Activated CD8-positive, alpha-beta T cell treated with anti-CD3 and anti-CD28 coated beads, Interleukin-2, amount 10 ng/mL, durations not matched to agents 7 days and 5 days (primary cell): ENCODE data around the gene MSI2. TPM values are rescaled to one million over a fixed set of nuclear protein-coding genes. Genes with fewer than 3 reads are reported as not detected.
A peak's percentile ranks its signal among the peaks of the same experiment; 100 is the strongest.

Source experiments
- ATAC-seq: fragments of 150-1000 bp; cut with Tn5 transposase; one replicate; pipeline ENCODE4 v1.10.0; 2021; ENCODE audit warnings: moderate library complexity
- CTCF ChIA-PET: fragments of 350-600 bp; sonication (Branson Sonifier 250); formaldehyde crosslinking; loops from one replicate; lab custom pipeline; 2021; ENCODE audit warnings: antibody characterized with exemption; lab: Charles Lee
- POLR2A ChIA-PET: fragments of 350-600 bp; sonication (Branson Sonifier 250); formaldehyde crosslinking; loops from one replicate; lab custom pipeline; 2021; ENCODE audit warnings: antibody characterized with exemption; lab: Charles Lee
- DNase-seq: peaks from one replicate; pipeline ENCODE4 v3.0.0-alpha.2; 2020
- H3K27ac Mint-ChIP-seq: one replicate; pipeline ENCODE4 v1.8.0; 2021; ENCODE audit warnings: mild to moderate bottlenecking, mixed read lengths
- H3K27me3 Mint-ChIP-seq: one replicate; pipeline ENCODE4 v1.8.0; 2021; ENCODE audit warnings: low read depth, mixed read lengths
- H3K36me3 Mint-ChIP-seq: one replicate; pipeline ENCODE4 v1.8.0; 2021; ENCODE audit warnings: low read depth, mixed read lengths
- H3K4me1 Mint-ChIP-seq: one replicate; pipeline ENCODE4 v1.8.0; 2021; ENCODE audit warnings: low read depth, mixed read lengths
- H3K4me3 Mint-ChIP-seq: one replicate; pipeline ENCODE4 v1.8.0; 2021; ENCODE audit warnings: mild to moderate bottlenecking, mixed read lengths
- H3K9me3 Mint-ChIP-seq: one replicate; pipeline ENCODE4 v1.8.0; 2022; ENCODE audit warnings: mixed read lengths; ENCODE audit not compliant: insufficient read depth
- total RNA-seq, 2 experiments: library from RNA; stranded (reverse); gene quantifications; one replicate each; pipeline ENCODE4 v1.2.3, GENCODE V29; 2021

Gene MSI2
- total RNA-seq, 2 experiments from 2014 or later, result 123 to 125 TPM

DNA sequence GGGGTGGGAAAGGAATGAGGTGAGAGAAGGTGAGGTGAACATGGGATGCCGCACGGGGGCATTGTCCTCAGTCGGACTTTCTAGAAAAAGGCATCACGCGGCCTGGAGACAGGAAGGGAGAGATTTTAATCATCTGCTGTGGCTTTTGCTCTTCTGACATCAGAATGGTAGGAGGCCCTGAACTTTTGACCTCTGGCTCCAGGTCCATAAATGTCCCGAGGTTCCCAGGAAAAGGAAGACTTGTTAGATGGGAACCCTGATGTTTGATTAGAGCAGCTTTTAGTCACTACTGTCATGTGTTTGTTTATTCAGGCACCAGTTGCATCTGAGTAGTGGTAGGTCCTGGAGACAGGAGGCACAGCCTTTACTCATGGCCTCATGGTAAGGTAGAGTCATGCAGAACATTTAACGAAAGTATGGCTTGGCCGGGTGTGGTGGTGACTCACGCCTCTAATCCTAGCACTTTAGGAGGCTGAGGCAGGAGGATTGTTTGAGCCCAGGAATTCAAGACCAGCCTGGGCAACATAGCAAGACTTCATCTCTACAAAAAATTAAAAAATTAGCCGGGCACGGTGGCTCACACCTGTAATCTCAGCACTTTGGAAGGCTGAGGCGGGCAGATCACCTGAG, 203.1 kb downstream of the MSI2 start:
- no peaks in the 10 kb centered on the region for H3K27me3 Mint-ChIP-seq
- no peak for DNase-seq
- ChIA-PET CTCF (interaction anchor here (1.0 to 1.5 kb wide), 2 partner anchors 19 to 216 kb away, joined by 4 to 5 read pairs; no protein-coding TSS in a partner anchor), POLR2A (no interaction called here)
- peaks cover 81% of the 10 kb centered on the region for H3K4me1 Mint-ChIP-seq
- H3K9me3 Mint-ChIP-seq, result no peaks in the 10 kb centered on the region
- ATAC-seq, result no peak
- H3K36me3 Mint-ChIP-seq, result peaks cover 32% of the 10 kb centered on the region
- no peak overlapping the region for H3K4me3 Mint-ChIP-seq
- H3K27ac Mint-ChIP-seq, result peak overlapping the region; percentile 75

DNA sequence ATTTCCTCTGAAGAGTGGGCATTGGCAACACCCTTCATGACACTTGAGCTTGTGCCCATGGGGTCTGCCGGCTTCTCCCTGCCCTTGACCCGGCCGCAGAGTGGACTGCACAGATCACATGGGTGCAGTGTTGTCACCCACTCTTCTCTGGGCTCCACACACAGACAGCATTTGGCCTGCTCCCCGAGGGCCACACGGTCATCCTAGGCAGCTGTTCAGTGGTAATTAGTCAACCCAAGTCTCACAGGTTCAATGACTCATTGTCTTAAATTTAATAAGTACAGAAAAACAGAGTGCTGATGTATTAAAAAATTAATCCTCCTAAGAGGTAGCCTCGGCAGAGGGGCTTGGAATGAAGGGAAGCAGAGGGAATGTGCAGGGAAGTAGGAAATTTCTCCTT, 204.8 kb downstream of the MSI2 start:
- DNase-seq, result no peak
- POLR2A ChIA-PET, result interaction anchor here (1.3 kb wide), 1 partner anchor 20 kb away, joined by 6 read pairs; no protein-coding TSS in a partner anchor
- Mint-ChIP-seq H3K27me3 (no peaks in the 10 kb centered on the region), H3K36me3 (peaks cover 24% of the 10 kb centered on the region), H3K4me1 (peaks cover 64% of the 10 kb centered on the region), H3K4me3 (no peak overlapping the region), H3K27ac (no peak overlapping the region), H3K9me3 (no peaks in the 10 kb centered on the region)
- CTCF ChIA-PET, result interaction anchor here (0.8 to 1.5 kb wide), 5 partner anchors 12 to 218 kb away, joined by 3 to 5 read pairs (median 3); no protein-coding TSS in a partner anchor
- ATAC-seq, result no peak

DNA sequence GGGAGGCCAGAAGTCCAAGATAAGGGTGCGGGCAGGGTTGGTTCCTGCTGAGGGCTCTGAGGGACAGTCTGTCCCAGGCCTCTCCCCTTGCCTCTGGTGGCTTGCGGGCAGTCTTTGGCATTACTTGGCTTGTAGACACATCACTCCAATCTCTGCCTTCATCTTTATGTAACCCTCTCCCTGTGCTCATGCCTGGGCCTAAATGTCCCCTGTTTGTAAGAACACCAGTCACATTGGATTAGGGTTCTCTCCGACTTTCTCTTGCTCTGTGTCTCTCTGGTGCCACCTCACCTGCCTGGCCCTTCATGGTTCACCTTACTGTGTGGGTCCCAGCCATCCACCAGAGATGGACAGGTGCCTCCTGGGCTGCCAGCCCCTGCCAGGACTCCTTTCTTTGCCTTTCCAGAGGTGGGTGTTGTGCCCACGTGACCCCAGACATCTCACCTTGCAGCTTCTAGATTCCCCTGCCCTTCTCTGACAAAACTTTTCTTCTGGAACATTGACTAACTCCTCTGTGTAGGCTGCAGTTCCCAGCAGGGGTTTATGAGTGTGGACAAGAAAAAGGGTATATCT, 205.8 kb downstream of the MSI2 start:
- Mint-ChIP-seq H3K36me3 (peaks cover 17% of the 10 kb centered on the region), H3K27me3 (no peaks in the 10 kb centered on the region), H3K27ac (peak overlapping the region; percentile 64), H3K4me1 (peaks cover 55% of the 10 kb centered on the region), H3K4me3 (no peak overlapping the region), H3K9me3 (no peaks in the 10 kb centered on the region)
- ChIA-PET POLR2A (interaction anchor here (0.5 to 1.6 kb wide), 3 partner anchors 22 to 219 kb away, joined by 3 read pairs; no protein-coding TSS in a partner anchor), CTCF (interaction anchor here (1.0 to 1.3 kb wide), 2 partner anchors 10 to 219 kb away, joined by 3 read pairs; no protein-coding TSS in a partner anchor)
- ATAC-seq (no peak), DNase-seq (no peak)

DNA sequence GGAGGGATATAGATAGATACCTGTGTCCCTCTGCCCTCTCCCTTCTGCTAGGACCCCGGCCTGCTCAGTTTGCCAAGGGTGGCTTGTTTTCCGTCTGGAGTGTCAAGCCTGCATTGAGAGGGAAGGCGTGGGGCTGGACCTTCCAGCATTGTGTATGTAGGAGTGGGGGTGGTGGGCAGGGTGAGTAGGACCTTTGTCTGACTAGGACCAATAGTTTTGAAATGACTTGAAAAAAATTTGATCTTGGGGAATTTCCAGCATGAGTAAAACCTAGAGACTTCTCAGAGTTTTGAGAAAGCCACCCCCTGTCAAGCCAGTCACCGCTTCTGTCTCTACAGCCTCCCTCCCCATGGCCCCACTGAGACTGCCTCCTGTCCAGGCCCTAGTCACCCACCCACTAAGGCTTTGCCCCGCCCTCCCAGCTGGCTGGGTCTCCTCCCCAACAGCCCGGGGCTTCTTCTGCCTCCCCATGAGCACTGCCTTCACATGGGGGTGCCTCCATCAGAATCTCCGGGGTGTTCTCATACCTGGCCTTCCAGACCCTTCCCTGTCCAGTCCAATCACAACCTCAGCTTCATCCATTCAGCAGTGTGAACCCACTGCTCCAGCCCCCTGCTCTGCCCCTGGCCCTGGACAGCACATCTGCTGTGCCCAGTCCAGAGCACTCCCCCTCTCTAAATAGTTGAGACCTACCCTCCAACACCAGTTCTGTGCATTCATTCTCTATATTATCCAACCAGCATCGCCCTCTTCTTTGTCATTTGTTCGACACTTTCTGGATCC, 207.0 kb downstream of the MSI2 start:
- ChIA-PET POLR2A (interaction anchor here (0.5 to 1.6 kb wide), 4 partner anchors 9 to 220 kb away, joined by 3 read pairs; no protein-coding TSS in a partner anchor), CTCF (interaction anchor here (1.0 to 1.3 kb wide), 2 partner anchors 9 to 220 kb away, joined by 3 read pairs; no protein-coding TSS in a partner anchor)
- peaks cover 17% of the 10 kb centered on the region for H3K36me3 Mint-ChIP-seq
- H3K9me3 Mint-ChIP-seq, result no peaks in the 10 kb centered on the region
- no peak overlapping the region for H3K4me3 Mint-ChIP-seq
- H3K27ac Mint-ChIP-seq, result peak overlapping the region; percentile 55
- peaks cover 55% of the 10 kb centered on the region for H3K4me1 Mint-ChIP-seq
- no peaks in the 10 kb centered on the region for H3K27me3 Mint-ChIP-seq
- ATAC-seq, result peak; percentile 71
- DNase-seq, result peak; percentile 52

DNA sequence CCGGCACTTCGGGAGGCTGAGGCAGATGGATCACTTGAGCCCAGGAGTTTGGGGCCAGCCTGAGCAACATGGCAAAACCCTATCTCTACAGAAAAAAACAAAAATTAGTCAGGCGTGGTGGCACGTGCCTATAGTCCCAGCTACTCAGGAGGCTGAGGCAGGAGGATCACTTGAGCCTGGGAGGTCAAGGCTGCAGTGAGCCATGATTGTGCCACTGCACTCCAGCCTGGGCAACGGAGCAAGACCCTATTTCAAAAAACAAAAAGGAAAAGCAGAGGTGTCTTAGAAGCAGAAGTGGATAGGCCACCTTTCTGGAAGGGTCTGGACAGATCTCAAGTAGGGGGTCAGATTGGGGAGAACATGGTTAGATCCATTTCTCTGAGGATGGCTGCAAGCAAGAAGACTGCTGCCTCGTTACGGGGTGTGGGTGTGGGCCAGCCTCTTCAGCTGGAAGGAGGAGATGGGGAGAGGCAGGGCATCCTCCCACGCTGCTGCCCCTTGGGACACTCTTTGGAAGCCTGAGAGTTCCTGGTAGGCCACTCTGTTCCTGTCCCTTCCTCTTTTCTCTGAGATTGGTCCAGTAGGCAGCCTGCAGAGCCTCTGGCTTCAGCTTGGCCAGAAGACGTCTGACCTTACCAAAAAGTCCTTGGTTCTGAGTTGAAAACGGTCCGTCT, 208.0 kb downstream of the MSI2 start:
- peaks cover 16% of the 10 kb centered on the region for H3K36me3 Mint-ChIP-seq
- peaks cover 46% of the 10 kb centered on the region for H3K4me1 Mint-ChIP-seq
- no peaks in the 10 kb centered on the region for H3K27me3 Mint-ChIP-seq
- ATAC-seq (no peak), DNase-seq (no peak)
- ChIA-PET POLR2A (no interaction called here), CTCF (no interaction called here)
- no peak overlapping the region for H3K27ac Mint-ChIP-seq
- H3K9me3 Mint-ChIP-seq, result no peaks in the 10 kb centered on the region
- no peak overlapping the region for H3K4me3 Mint-ChIP-seq

DNA sequence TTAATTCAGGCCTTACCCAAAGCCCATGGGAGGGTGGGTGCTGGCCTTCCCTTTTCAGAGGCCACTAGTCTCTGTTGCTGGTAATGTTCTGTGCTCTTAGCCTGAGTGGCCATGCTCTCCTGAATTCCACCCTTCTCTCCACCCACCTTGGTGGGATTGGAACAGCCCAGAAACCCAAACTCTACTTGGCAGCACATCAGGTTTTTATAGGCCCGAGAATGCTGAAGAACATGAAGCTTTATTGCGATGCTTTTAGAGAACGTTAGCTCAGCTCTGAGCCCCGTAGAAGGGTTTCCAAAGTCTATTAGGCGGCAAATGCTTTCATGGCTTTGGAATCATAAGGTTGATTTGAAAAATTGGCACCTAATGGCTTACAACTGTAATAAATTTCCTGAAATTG, 209.3 kb downstream of the MSI2 start:
- POLR2A ChIA-PET, result interaction anchor here (0.6 kb wide), 1 partner anchor 138 kb away, joined by 5 read pairs; no protein-coding TSS in a partner anchor
- Mint-ChIP-seq H3K4me1 (peaks cover 41% of the 10 kb centered on the region), H3K27me3 (no peaks in the 10 kb centered on the region), H3K9me3 (no peaks in the 10 kb centered on the region), H3K4me3 (no peak overlapping the region), H3K27ac (no peak overlapping the region), H3K36me3 (peaks cover 18% of the 10 kb centered on the region)
- DNase-seq (no peak), ATAC-seq (no peak)
- CTCF ChIA-PET, result interaction anchor here (1.6 kb wide), 1 partner anchor 14 kb away, joined by 4 read pairs; no protein-coding TSS in a partner anchor

DNA sequence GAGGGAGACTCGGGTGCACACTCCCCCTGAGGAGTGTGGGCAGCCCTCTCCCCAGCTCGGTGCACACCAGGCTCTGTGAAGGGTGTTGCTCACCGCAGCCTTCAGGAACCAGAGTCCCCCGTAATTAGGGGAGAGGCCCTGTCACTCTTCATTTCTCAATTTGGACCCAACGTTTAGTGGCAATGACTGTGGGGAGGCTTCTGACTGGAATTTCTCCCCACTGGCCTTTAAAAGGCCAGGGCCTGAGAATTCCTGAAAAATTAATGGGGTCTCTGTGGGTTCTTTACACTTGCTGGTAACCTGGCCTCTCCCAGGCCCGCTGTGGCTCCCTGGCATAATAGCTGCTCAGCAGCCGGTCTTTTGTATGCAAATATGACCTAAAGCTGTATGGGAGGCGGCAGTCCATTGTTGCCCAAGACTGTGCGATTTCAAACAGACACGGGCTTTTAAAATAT, 209.7 kb downstream of the MSI2 start:
- Mint-ChIP-seq H3K36me3 (peaks cover 15% of the 10 kb centered on the region), H3K4me3 (no peak overlapping the region), H3K9me3 (no peaks in the 10 kb centered on the region), H3K27ac (no peak overlapping the region), H3K27me3 (no peaks in the 10 kb centered on the region), H3K4me1 (peaks cover 37% of the 10 kb centered on the region)
- POLR2A ChIA-PET, result interaction anchor here (0.6 kb wide), 1 partner anchor 114 kb away, joined by 3 read pairs; no protein-coding TSS in a partner anchor
- no peak for DNase-seq
- CTCF ChIA-PET, result interaction anchor here (0.9 to 1.6 kb wide), 2 partner anchors 14 to 132 kb away, joined by 3 to 4 read pairs; no protein-coding TSS in a partner anchor
- no peak for ATAC-seq

DNA sequence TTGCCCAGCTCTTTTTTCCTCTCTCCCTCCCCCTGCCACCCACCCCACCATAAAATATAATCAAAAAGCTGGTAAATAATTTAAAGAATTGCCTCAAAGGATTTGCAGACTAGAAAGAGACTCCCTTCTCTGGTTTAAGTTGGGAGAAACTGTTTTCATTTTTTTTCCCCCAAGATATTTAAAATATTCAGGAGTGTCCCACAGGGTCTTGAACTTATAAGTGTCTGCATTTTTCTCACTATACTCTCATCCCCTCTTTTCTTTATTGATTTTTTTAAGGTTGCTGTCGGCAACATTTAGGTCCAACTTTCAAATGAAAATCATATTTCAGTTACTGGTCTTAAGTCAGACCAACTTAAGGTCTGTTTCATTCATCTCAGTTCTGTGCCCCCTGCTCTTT, 210.2 kb downstream of the MSI2 start:
- no peak for DNase-seq
- Mint-ChIP-seq H3K4me1 (peaks cover 33% of the 10 kb centered on the region), H3K27me3 (no peaks in the 10 kb centered on the region), H3K36me3 (peaks cover 13% of the 10 kb centered on the region), H3K4me3 (no peak overlapping the region), H3K27ac (no peak overlapping the region), H3K9me3 (no peaks in the 10 kb centered on the region)
- ChIA-PET CTCF (interaction anchor here (0.9 to 1.6 kb wide), 2 partner anchors 15 to 132 kb away, joined by 3 to 4 read pairs; no protein-coding TSS in a partner anchor), POLR2A (interaction anchor here (0.6 kb wide), 1 partner anchor 114 kb away, joined by 3 read pairs; no protein-coding TSS in a partner anchor)
- ATAC-seq, result no peak

DNA sequence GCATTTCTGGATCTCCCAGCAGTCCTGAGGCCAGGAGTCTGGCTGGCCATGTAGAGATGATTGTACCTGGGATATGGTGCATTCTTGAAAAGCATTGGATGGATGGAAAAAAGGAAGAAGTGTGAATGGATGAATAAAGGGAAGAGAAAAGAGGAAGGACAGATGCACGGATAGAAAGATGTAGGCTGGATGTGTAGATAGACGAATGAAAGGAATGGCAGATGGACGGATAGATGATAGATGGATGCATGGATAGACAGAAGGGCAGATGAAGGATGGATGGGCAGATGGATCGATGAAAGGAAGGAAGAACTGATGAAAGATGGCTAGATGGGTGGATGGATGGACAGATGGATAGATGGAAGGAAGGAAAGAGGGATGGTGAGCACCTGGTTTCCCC, 210.9 kb downstream of the MSI2 start:
- peak overlapping the region; percentile 19 for H3K27ac Mint-ChIP-seq
- ATAC-seq (no peak), DNase-seq (no peak)
- no peaks in the 10 kb centered on the region for H3K27me3 Mint-ChIP-seq
- H3K4me1 Mint-ChIP-seq, result peaks cover 26% of the 10 kb centered on the region
- H3K36me3 Mint-ChIP-seq, result peaks cover 8% of the 10 kb centered on the region
- ChIA-PET POLR2A (interaction anchor here (0.7 kb wide), 1 partner anchor 10 kb away, joined by 3 read pairs; no protein-coding TSS in a partner anchor), CTCF (interaction anchor here (1.6 kb wide), 1 partner anchor 16 kb away, joined by 4 read pairs; no protein-coding TSS in a partner anchor)
- no peak overlapping the region for H3K4me3 Mint-ChIP-seq
- no peaks in the 10 kb centered on the region for H3K9me3 Mint-ChIP-seq

DNA sequence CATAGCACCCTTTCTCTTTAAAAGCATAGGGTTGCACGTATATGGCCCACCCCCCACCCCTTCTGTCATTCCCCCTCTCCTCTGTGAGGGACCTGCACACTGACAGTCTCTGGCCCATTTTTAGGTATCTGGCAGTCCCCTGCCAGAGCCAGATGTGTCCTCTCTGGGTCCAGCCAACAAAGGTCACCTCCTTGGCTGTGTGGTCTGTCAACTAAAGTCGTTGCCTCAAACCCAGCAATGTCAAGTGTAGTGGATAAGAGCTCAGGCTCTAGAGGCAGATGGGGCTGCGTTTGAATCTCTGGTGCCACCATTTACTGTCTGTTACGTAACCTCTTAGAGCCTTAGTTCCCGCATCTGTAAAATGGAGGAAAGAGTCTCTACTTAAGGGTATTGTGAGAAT, 211.5 kb downstream of the MSI2 start:
- ChIA-PET CTCF (interaction anchor here (1.7 kb wide), 1 partner anchor 17 kb away, joined by 3 read pairs; no protein-coding TSS in a partner anchor), POLR2A (interaction anchor here (0.7 kb wide), 1 partner anchor 9 kb away, joined by 3 read pairs; no protein-coding TSS in a partner anchor)
- Mint-ChIP-seq H3K4me1 (peaks cover 20% of the 10 kb centered on the region), H3K27me3 (no peaks in the 10 kb centered on the region), H3K4me3 (no peak overlapping the region), H3K27ac (no peak overlapping the region), H3K36me3 (peaks cover 8% of the 10 kb centered on the region), H3K9me3 (no peaks in the 10 kb centered on the region)
- ATAC-seq (no peak), DNase-seq (no peak)
